ENCODE data around the gene SIRPA.

DNA sequence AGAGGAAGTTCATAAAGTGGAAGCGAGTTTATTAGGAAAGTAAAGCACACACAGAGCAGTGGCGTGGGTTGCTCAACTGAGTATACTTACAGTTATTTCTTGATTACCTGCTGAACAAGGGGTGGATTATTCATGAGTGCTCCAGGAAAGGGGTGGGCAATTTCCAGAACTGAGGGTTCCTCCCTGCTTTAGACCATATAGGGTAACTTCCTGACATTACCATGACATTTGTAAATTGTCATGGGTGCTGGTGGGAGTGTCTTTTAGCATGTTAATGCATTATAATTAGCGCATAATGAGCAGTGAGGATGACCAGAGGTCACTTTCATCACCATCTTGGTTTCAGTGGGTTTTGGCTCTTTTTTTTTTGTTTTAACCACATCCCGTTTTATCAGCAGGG is 68.9 kb downstream of the SIRPA start:
- TF ChIP-seq, protein P1, sequence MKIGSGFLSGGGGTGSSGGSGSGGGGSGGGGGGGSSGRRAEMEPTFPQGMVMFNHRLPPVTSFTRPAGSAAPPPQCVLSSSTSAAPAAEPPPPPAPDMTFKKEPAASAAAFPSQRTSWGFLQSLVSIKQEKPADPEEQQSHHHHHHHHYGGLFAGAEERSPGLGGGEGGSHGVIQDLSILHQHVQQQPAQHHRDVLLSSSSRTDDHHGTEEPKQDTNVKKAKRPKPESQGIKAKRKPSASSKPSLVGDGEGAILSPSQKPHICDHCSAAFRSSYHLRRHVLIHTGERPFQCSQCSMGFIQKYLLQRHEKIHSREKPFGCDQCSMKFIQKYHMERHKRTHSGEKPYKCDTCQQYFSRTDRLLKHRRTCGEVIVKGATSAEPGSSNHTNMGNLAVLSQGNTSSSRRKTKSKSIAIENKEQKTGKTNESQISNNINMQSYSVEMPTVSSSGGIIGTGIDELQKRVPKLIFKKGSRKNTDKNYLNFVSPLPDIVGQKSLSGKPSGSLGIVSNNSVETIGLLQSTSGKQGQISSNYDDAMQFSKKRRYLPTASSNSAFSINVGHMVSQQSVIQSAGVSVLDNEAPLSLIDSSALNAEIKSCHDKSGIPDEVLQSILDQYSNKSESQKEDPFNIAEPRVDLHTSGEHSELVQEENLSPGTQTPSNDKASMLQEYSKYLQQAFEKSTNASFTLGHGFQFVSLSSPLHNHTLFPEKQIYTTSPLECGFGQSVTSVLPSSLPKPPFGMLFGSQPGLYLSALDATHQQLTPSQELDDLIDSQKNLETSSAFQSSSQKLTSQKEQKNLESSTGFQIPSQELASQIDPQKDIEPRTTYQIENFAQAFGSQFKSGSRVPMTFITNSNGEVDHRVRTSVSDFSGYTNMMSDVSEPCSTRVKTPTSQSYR (CRISPR knock-in tag; IDR thresholded peaks at IDR 0.05), result no peak
- TF ChIP-seq, protein P2, sequence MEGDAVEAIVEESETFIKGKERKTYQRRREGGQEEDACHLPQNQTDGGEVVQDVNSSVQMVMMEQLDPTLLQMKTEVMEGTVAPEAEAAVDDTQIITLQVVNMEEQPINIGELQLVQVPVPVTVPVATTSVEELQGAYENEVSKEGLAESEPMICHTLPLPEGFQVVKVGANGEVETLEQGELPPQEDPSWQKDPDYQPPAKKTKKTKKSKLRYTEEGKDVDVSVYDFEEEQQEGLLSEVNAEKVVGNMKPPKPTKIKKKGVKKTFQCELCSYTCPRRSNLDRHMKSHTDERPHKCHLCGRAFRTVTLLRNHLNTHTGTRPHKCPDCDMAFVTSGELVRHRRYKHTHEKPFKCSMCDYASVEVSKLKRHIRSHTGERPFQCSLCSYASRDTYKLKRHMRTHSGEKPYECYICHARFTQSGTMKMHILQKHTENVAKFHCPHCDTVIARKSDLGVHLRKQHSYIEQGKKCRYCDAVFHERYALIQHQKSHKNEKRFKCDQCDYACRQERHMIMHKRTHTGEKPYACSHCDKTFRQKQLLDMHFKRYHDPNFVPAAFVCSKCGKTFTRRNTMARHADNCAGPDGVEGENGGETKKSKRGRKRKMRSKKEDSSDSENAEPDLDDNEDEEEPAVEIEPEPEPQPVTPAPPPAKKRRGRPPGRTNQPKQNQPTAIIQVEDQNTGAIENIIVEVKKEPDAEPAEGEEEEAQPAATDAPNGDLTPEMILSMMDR (IDR thresholded peaks at IDR 0.05), result no peak
- TF ChIP-seq, protein P3, sequence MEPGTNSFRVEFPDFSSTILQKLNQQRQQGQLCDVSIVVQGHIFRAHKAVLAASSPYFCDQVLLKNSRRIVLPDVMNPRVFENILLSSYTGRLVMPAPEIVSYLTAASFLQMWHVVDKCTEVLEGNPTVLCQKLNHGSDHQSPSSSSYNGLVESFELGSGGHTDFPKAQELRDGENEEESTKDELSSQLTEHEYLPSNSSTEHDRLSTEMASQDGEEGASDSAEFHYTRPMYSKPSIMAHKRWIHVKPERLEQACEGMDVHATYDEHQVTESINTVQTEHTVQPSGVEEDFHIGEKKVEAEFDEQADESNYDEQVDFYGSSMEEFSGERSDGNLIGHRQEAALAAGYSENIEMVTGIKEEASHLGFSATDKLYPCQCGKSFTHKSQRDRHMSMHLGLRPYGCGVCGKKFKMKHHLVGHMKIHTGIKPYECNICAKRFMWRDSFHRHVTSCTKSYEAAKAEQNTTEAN (CRISPR knock-in tag; IDR thresholded peaks at IDR 0.05), result no peak
- TF ChIP-seq ATF6 (CRISPR knock-in tag; IDR thresholded peaks at IDR 0.05) (no peak), IRF1 (CRISPR knock-in tag; IDR thresholded peaks at IDR 0.05) (no peak), GABPB1 (CRISPR knock-in tag; IDR thresholded peaks at IDR 0.05) (no peak), GTF2I (CRISPR knock-in tag; conservative IDR thresholded peaks at IDR 0.05) (no peak), USF2 (CRISPR knock-in tag; IDR thresholded peaks at IDR 0.05) (no peak), JAZF1 (CRISPR knock-in tag; IDR thresholded peaks at IDR 0.05) (no peak), NFYB (CRISPR knock-in tag; conservative IDR thresholded peaks at IDR 0.05; ENCODE audit: low read depth) (no peak), ZNF416 (CRISPR knock-in tag; IDR thresholded peaks at IDR 0.05) (no peak), ZNF219 (CRISPR knock-in tag; IDR thresholded peaks at IDR 0.05; ENCODE audit: borderline replicate concordance) (no peak), KAT7 (CRISPR knock-in tag; IDR thresholded peaks at IDR 0.05; ENCODE audit: borderline replicate concordance) (no peak)
- TF ChIP-seq, protein P4, sequence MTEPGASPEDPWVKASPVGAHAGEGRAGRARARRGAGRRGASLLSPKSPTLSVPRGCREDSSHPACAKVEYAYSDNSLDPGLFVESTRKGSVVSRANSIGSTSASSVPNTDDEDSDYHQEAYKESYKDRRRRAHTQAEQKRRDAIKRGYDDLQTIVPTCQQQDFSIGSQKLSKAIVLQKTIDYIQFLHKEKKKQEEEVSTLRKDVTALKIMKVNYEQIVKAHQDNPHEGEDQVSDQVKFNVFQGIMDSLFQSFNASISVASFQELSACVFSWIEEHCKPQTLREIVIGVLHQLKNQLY (CRISPR knock-in tag; IDR thresholded peaks at IDR 0.05), result no peak
